Mesendoderm (in vitro differentiated cells): ENCODE measurements around the gene RANBP10.
"Not testable (repeated sequence)": the region's sequence is repeated elsewhere in the genome, so short reads cannot be mapped to it uniquely, and the experiment has no call there.

Source experiments
- DNase-seq: peaks from one replicate; pipeline ENCODE4 v3.0.0; 2013
- H2AK5ac ChIP-seq: 2 replicates; pipeline ENCODE4 v1.6.1; 2013; ENCODE audit warnings: low read length, inconsistent platforms
- H2BK120ac ChIP-seq: 2 replicates; pipeline ENCODE4 v1.6.1; 2013; ENCODE audit warnings: low read depth, mild to moderate bottlenecking, low read length, moderate library complexity, mixed read lengths
- H2BK15ac ChIP-seq: replicated peaks from 2 replicates; pipeline ENCODE4 v1.6.1; 2013; ENCODE audit warnings: low read depth, mild to moderate bottlenecking, moderate library complexity
- H2BK5ac ChIP-seq: 2 replicates; pipeline ENCODE4 v1.6.1; 2013; ENCODE audit warnings: low read length, inconsistent platforms
- H3K18ac ChIP-seq: 2 replicates; pipeline ENCODE4 v1.6.1; 2013; ENCODE audit warnings: mild to moderate bottlenecking, low read length, mixed read lengths
- H3K23ac ChIP-seq: one replicate; pipeline ENCODE4 v1.6.1; 2013; ENCODE audit warnings: low read length
- H3K27ac ChIP-seq: 2 replicates; pipeline ENCODE4 v1.5.1; 2013; ENCODE audit warnings: low read depth, mild to moderate bottlenecking, inconsistent platforms, low read length, moderate library complexity
- H3K27me3 ChIP-seq: 2 replicates; pipeline ENCODE4 v1.6.1; 2013; ENCODE audit warnings: low read length, control low read depth, mild to moderate bottlenecking, inconsistent platforms; ENCODE audit not compliant: insufficient read depth, poor library complexity
- H3K36me3 ChIP-seq: 2 replicates; pipeline ENCODE4 v1.6.1; 2013; ENCODE audit warnings: low read length, inconsistent platforms; ENCODE audit not compliant: control insufficient read depth, insufficient read depth
- H3K4ac ChIP-seq: one replicate; pipeline ENCODE4 v1.6.1; 2013; ENCODE audit warnings: low read depth, mild to moderate bottlenecking, low read length, moderate library complexity
- H3K4me1 ChIP-seq: 2 replicates; pipeline ENCODE4 v1.6.1; 2013; ENCODE audit warnings: low read depth, low read length, inconsistent platforms; ENCODE audit not compliant: control insufficient read depth
- H3K4me2 ChIP-seq: 2 replicates; pipeline ENCODE4 v1.6.1; 2013; ENCODE audit warnings: low read length
- H3K4me3 ChIP-seq: 2 replicates; pipeline ENCODE4 v1.5.1; 2013; ENCODE audit warnings: mild to moderate bottlenecking, low read length
- H3K56ac ChIP-seq: one replicate; pipeline ENCODE4 v1.6.1; 2013; ENCODE audit warnings: low read length
- H3K79me1 ChIP-seq: 2 replicates; pipeline ENCODE4 v1.6.1; 2013; ENCODE audit warnings: low read length, inconsistent platforms
- H3K79me2 ChIP-seq: 2 replicates; pipeline ENCODE4 v1.6.1; 2013; ENCODE audit warnings: mild to moderate bottlenecking, low read length; ENCODE audit not compliant: control insufficient read depth, insufficient read depth
- H3K9ac ChIP-seq: 2 replicates; pipeline ENCODE4 v1.6.1; 2013; ENCODE audit warnings: low read length, inconsistent platforms
- H4K5ac ChIP-seq: one replicate; pipeline ENCODE4 v1.6.1; 2013; ENCODE audit warnings: low read length
- H4K8ac ChIP-seq: one replicate; pipeline ENCODE4 v1.6.1; 2013; ENCODE audit warnings: low read depth, mild to moderate bottlenecking, control low read depth, low read length, moderate library complexity
- WGBS: extraction: QIAGEN DNeasy Blood & Tissue Kit; methylation state at CpG from one replicate; pipeline ENCODE4 v1.1.7; 2013; ENCODE audit warnings: low lambda C conversion rate, missing lambda C conversion rate; ENCODE audit not compliant: insufficient coverage; ENCODE audit errors: extremely low coverage; 5-methylcytosine and 5-hydroxymethylcytosine counted together

Gene RANBP10

DNA sequence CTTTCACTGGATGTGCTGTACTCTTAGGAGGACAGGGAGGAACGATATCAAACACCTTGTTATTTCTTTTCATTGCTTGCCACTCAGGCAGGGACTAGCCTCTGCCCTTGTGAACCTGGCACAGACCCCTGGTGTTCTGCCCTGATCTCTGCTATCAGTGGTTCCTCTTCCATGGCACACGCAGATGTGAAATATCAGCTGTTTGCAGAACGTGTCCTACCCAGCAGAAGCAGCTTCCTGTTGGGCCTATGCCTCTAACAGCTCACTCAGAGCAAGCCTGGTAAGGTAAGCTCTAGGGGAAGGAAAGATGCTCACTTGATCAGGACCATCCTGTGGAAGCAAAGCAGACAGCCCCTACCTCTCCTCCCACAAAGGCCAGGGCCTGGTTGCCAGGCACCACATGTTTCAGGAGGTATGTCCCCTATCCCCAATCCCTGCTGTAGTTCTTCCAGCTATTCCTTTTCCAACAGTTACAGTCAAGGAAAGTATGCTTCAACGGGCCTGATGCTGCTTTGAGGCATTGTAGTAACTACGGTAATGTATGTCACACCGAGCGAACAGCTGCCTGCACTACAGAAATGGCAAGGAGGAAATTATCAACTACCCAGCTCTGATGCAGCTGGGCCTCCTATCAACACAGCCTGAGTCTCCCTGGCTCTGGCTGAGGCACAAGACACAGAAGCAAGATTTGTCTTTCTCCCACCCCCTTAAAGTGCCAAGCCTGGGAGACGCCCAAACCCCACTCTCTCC is 46.0 kb downstream of the RANBP10 start:
- Histone ChIP-seq H3K4me3 (no peak overlapping the region), H2BK5ac (no peak overlapping the region), H3K4me2 (no peak overlapping the region), H3K4me1 (no peaks in the 10 kb centered on the region), H2BK120ac (no peak overlapping the region), H3K4ac (no peak overlapping the region), H2AK5ac (no peak overlapping the region), H3K27ac (no peak overlapping the region), H2BK15ac (no peak overlapping the region), H3K79me1 (peaks cover 3% of the 10 kb centered on the region), H3K36me3 (no peaks in the 10 kb centered on the region), H4K8ac (no peak overlapping the region), H4K5ac (no peak overlapping the region), H3K23ac (no peak overlapping the region), H3K18ac (no peak overlapping the region), H3K79me2 (no peaks in the 10 kb centered on the region), H3K56ac (no peak overlapping the region), H3K9ac (no peak overlapping the region), H3K27me3 (no peaks in the 10 kb centered on the region)
- DNase-seq, result no peak
- no CpG with 5 or more reads among the region's 8 CpGs for WGBS

- Histone ChIP-seq H3K23ac (no peak overlapping the region), H3K4me2 (no peak overlapping the region), H3K56ac (no peak overlapping the region), H3K79me2 (no peaks in the 10 kb centered on the region), H2BK15ac (no peak overlapping the region), H3K18ac (no peak overlapping the region), H4K5ac (no peak overlapping the region), H3K4me1 (no peaks in the 10 kb centered on the region), H3K79me1 (peaks cover 3% of the 10 kb centered on the region), H3K27ac (no peak overlapping the region), H2BK5ac (no peak overlapping the region), H3K9ac (no peak overlapping the region), H3K36me3 (no peaks in the 10 kb centered on the region), H2AK5ac (no peak overlapping the region), H3K4ac (no peak overlapping the region), H3K27me3 (no peaks in the 10 kb centered on the region), H3K4me3 (no peak overlapping the region), H2BK120ac (no peak overlapping the region), H4K8ac (no peak overlapping the region)
- no CpG with 5 or more reads among the region's 7 CpGs for WGBS
- DNase-seq, result no peak
Measured at GRCh38 chr16:67758966-67759365, 47.4 kb downstream of the RANBP10 start.

GRCh38 chr16:67758006-67758405 is 48.4 kb downstream of the RANBP10 start:
- H4K8ac ChIP-seq, result no peak overlapping the region
- H3K4ac ChIP-seq, result no peak overlapping the region
- no peak overlapping the region for H2BK5ac ChIP-seq
- peaks cover 3% of the 10 kb centered on the region for H3K79me1 ChIP-seq
- no peaks in the 10 kb centered on the region for H3K4me1 ChIP-seq
- no peak for DNase-seq
- H3K79me2 ChIP-seq, result no peaks in the 10 kb centered on the region
- H2BK120ac ChIP-seq, result no peak overlapping the region
- H3K36me3 ChIP-seq, result no peaks in the 10 kb centered on the region
- no peak overlapping the region for H3K4me2 ChIP-seq
- no peak overlapping the region for H3K56ac ChIP-seq
- no peak overlapping the region for H2BK15ac ChIP-seq
- H3K27ac ChIP-seq, result no peak overlapping the region
- no peak overlapping the region for H3K23ac ChIP-seq
- no peaks in the 10 kb centered on the region for H3K27me3 ChIP-seq
- H4K5ac ChIP-seq, result no peak overlapping the region
- WGBS, result no CpG with 5 or more reads among the region's 3 CpGs
- no peak overlapping the region for H2AK5ac ChIP-seq
- no peak overlapping the region for H3K4me3 ChIP-seq
- H3K9ac ChIP-seq, result no peak overlapping the region
- no peak overlapping the region for H3K18ac ChIP-seq

GRCh38 chr16:67752641-67753040 is 53.7 kb downstream of the RANBP10 start:
- no peak overlapping the region for H4K8ac ChIP-seq

GRCh38 chr16:67751331-67751730 is 55.0 kb downstream of the RANBP10 start:
- not testable (repeated sequence) for H2BK15ac ChIP-seq, H3K9ac ChIP-seq, H3K23ac ChIP-seq, H3K79me2 ChIP-seq, H2BK120ac ChIP-seq, H2BK5ac ChIP-seq, DNase-seq, H3K36me3 ChIP-seq, H3K27me3 ChIP-seq, H3K4me2 ChIP-seq, H3K4me3 ChIP-seq, H3K56ac ChIP-seq, H3K4ac ChIP-seq, H3K18ac ChIP-seq, H3K4me1 ChIP-seq, H3K79me1 ChIP-seq, H2AK5ac ChIP-seq, H4K8ac ChIP-seq, H4K5ac ChIP-seq, H3K27ac ChIP-seq
- WGBS, result 100% methylated on average over 1 of the region's 3 CpGs

More at GRCh38 chr16:67752641-67753040, 53.7 kb downstream of the RANBP10 start:
- Histone ChIP-seq H3K36me3 (peaks cover 1% of the 10 kb centered on the region), H3K4me3 (no peak overlapping the region), H2AK5ac (no peak overlapping the region), H3K9ac (no peak overlapping the region), H3K4me2 (no peak overlapping the region), H3K18ac (no peak overlapping the region), H3K4me1 (no peaks in the 10 kb centered on the region), H3K27ac (no peak overlapping the region), H3K23ac (no peak overlapping the region), H3K56ac (no peak overlapping the region), H4K5ac (no peak overlapping the region), H3K4ac (no peak overlapping the region), H2BK120ac (no peak overlapping the region), H2BK5ac (no peak overlapping the region), H3K79me2 (no peaks in the 10 kb centered on the region), H3K27me3 (no peaks in the 10 kb centered on the region), H3K79me1 (no peaks in the 10 kb centered on the region), H2BK15ac (no peak overlapping the region)
- no CpG with 5 or more reads among the region's 2 CpGs for WGBS
- DNase-seq, result peak; percentile 32

- Histone ChIP-seq H2BK120ac (no peak overlapping the region), H3K56ac (no peak overlapping the region), H3K4me2 (no peak overlapping the region), H3K23ac (no peak overlapping the region), H3K9ac (no peak overlapping the region), H3K4me1 (no peaks in the 10 kb centered on the region), H3K4ac (no peak overlapping the region), H2AK5ac (no peak overlapping the region), H3K36me3 (peaks cover 1% of the 10 kb centered on the region), H2BK15ac (no peak overlapping the region), H3K79me2 (no peaks in the 10 kb centered on the region), H3K18ac (no peak overlapping the region), H4K5ac (no peak overlapping the region), H3K27me3 (no peaks in the 10 kb centered on the region), H4K8ac (no peak overlapping the region), H3K4me3 (no peak overlapping the region), H3K27ac (no peak overlapping the region), H3K79me1 (no peaks in the 10 kb centered on the region), H2BK5ac (no peak overlapping the region)
- DNase-seq, result no peak
- no CpG with 5 or more reads among the region's 6 CpGs for WGBS
Measured at GRCh38 chr16:67750466-67750865, 55.9 kb downstream of the RANBP10 start.
